CD4-positive, alpha-beta T cell (primary cell): ENCODE data around the gene ZNF521. TPM values are rescaled to one million over a fixed set of nuclear protein-coding genes. Genes with fewer than 3 reads are reported as not detected.

ENCODE experiments used
- ATAC-seq: fragments of 200-7000 bp; cut with Tn5 transposase; one replicate; pipeline ENCODE4 v1.10.0; 2022; ENCODE audit warnings: mild to moderate bottlenecking; ENCODE audit not compliant: poor library complexity
- CTCF ChIA-PET: fragments of 350-600 bp; sonication (Branson Sonifier 250); formaldehyde crosslinking; loops from one replicate; lab custom pipeline; 2021; ENCODE audit warnings: antibody characterized with exemption, inconsistent platforms; lab: Charles Lee
- POLR2A ChIA-PET: fragments of 350-600 bp; sonication (Branson Sonifier 250); formaldehyde crosslinking; loops from one replicate; lab custom pipeline; 2021; ENCODE audit warnings: antibody characterized with exemption, inconsistent platforms; lab: Charles Lee
- DNase-seq, 14 experiments: peaks; one replicate each; pipeline ENCODE4 v3.0.0-alpha.2; 2013 to 2020; ENCODE audit warnings: mixed read lengths in 2 of 14
- H3K27ac ChIP-seq, 2 donors: one replicate each; pipeline versions ENCODE4 v1.5.1 to v1.7.0; 2013; ENCODE audit warnings: low read length in 2 of 2, low read depth in 1 of 2, mild to moderate bottlenecking in 1 of 2
- H3K27me3 ChIP-seq, 2 experiments: 1 replicate in 1 of 2; 2 replicates in 1 of 2; pipeline versions ENCODE4 v1.6.1 to v1.7.0; 2013; ENCODE audit warnings: low read length in 2 of 2, control low read depth in 1 of 2, mild to moderate bottlenecking in 1 of 2, moderate library complexity in 1 of 2; ENCODE audit not compliant: insufficient read depth in 2 of 2, control insufficient read depth in 1 of 2
- H3K36me3 ChIP-seq: one replicate; pipeline ENCODE4 v1.6.1; 2013; ENCODE audit warnings: low read length, control low read depth; ENCODE audit not compliant: insufficient read depth
- H3K4me1 ChIP-seq: one replicate; pipeline ENCODE4 v1.6.1; 2013; ENCODE audit warnings: low read length, control low read depth; ENCODE audit not compliant: insufficient read depth
- H3K4me3 ChIP-seq: one replicate; pipeline ENCODE4 v1.5.1; 2013; ENCODE audit warnings: mild to moderate bottlenecking, low read length, moderate library complexity
- H3K9me3 ChIP-seq, 2 experiments: 1 replicate in 1 of 2; 2 replicates in 1 of 2; pipeline versions ENCODE4 v1.6.1 to v1.7.0; 2013; ENCODE audit warnings: low read length in 2 of 2, mild to moderate bottlenecking in 2 of 2, control low read depth in 1 of 2, moderate library complexity in 1 of 2; ENCODE audit not compliant: control insufficient read depth in 1 of 2, insufficient read depth in 1 of 2
- H3K27ac Mint-ChIP-seq: one replicate; pipeline ENCODE4 v1.8.0; 2020; ENCODE audit warnings: mixed read lengths
- H3K27me3 Mint-ChIP-seq: one replicate; pipeline ENCODE4 v1.8.0; 2021; ENCODE audit warnings: mixed read lengths
- H3K36me3 Mint-ChIP-seq: one replicate; pipeline ENCODE4 v1.8.0; 2021; ENCODE audit warnings: low read depth, mixed read lengths
- H3K4me1 Mint-ChIP-seq: one replicate; pipeline ENCODE4 v1.8.0; 2021; ENCODE audit warnings: low read depth, mixed read lengths
- H3K4me3 Mint-ChIP-seq: one replicate; pipeline ENCODE4 v1.8.0; 2020; ENCODE audit warnings: mild to moderate bottlenecking, mixed read lengths
- H3K9me3 Mint-ChIP-seq: one replicate; pipeline ENCODE4 v1.8.0; 2020; ENCODE audit warnings: mixed read lengths
- CTCF ChIP-seq: fragments of 200-600 bp; IDR thresholded peaks from one replicate; pipeline ENCODE4 v1.8.0; 2022; ENCODE audit warnings: antibody characterized with exemption, mild to moderate bottlenecking
- intact Hi-C, 2 experiments: fragments of 100-400 bp; cut with DNase I in 1 of 2; cut with micrococcal nuclease in 1 of 2; formaldehyde crosslinking; loops; one replicate each; pipeline versions ENCODE4 v1.15.1 to v1.9.0; 2023 to 2025; cut with DNase I, micrococcal nuclease
- total RNA-seq, 174 experiments: library from RNA in 2 of 174; stranded (reverse) in 2 of 174; gene quantifications; one replicate each; pipeline ENCODE4 v1.2.3 and lab custom pipeline; 2021 to 2026

The ZNF521 gene
- total RNA-seq, 2 experiments from 2014 or later = not detected

GRCh38 chr18:25229081-25229480 lies 122.9 kb downstream of the ZNF521 start:
- no peak overlapping the region for H3K4me3 ChIP-seq
- no peaks in the 10 kb centered on the region for H3K27me3 ChIP-seq
- H3K4me3 Mint-ChIP-seq = no peak overlapping the region
- H3K4me1 ChIP-seq = no peaks in the 10 kb centered on the region
- intact Hi-C loops = no loop called here
- CTCF ChIA-PET = no interaction called here
- no peak overlapping the region for H3K27ac Mint-ChIP-seq
- no peaks in the 10 kb centered on the region for H3K4me1 Mint-ChIP-seq
- H3K27ac ChIP-seq = no peak overlapping the region
- no peak for TF ChIP-seq CTCF
- DNase-seq = no peak
- H3K36me3 Mint-ChIP-seq = no peaks in the 10 kb centered on the region
- H3K27me3 Mint-ChIP-seq = no peaks in the 10 kb centered on the region
- ATAC-seq = no peak
- H3K36me3 ChIP-seq = no peaks in the 10 kb centered on the region
- H3K9me3 Mint-ChIP-seq = no peaks in the 10 kb centered on the region
- POLR2A ChIA-PET = interaction anchor here (0.9 kb wide), 1 partner anchor 11 kb away, joined by 3 read pairs; no protein-coding TSS in a partner anchor
- peaks cover 0 to 9% of the 10 kb centered on the region in 2 experiments for H3K9me3 ChIP-seq

- ATAC-seq = no peak
- Histone ChIP-seq H3K27ac (no peak overlapping the region), H3K9me3 (peaks cover 0 to 9% of the 10 kb centered on the region in 2 experiments), H3K4me3 (no peak overlapping the region), H3K4me1 (no peaks in the 10 kb centered on the region), H3K36me3 (no peaks in the 10 kb centered on the region), H3K27me3 (no peaks in the 10 kb centered on the region)
- no peaks in the 10 kb centered on the region for H3K27me3 Mint-ChIP-seq
- H3K4me1 Mint-ChIP-seq = no peaks in the 10 kb centered on the region
- intact Hi-C loops = no loop called here
- no peaks in the 10 kb centered on the region for H3K36me3 Mint-ChIP-seq
- no peak overlapping the region for H3K27ac Mint-ChIP-seq
- no peaks in the 10 kb centered on the region for H3K9me3 Mint-ChIP-seq
- POLR2A ChIA-PET = interaction anchor here (0.9 kb wide), 1 partner anchor 11 kb away, joined by 3 read pairs; no protein-coding TSS in a partner anchor
- TF ChIP-seq CTCF = no peak
- DNase-seq = no peak
- CTCF ChIA-PET = no interaction called here
- H3K4me3 Mint-ChIP-seq = no peak overlapping the region
Measured at GRCh38 chr18:25228410-25228809, 123.6 kb downstream of the ZNF521 start.

- TF ChIP-seq CTCF = no peak
Measured at GRCh38 chr18:25225151-25225550, 126.8 kb downstream of the ZNF521 start.

More at GRCh38 chr18:25225151-25225550, 126.8 kb downstream of the ZNF521 start:
- intact Hi-C loops = no loop called here
- H3K27me3 Mint-ChIP-seq = no peaks in the 10 kb centered on the region
- ChIA-PET CTCF (no interaction called here), POLR2A (no interaction called here)
- H3K36me3 Mint-ChIP-seq = no peaks in the 10 kb centered on the region
- H3K36me3 ChIP-seq = no peaks in the 10 kb centered on the region
- no peak overlapping the region for H3K4me3 ChIP-seq
- H3K4me3 Mint-ChIP-seq = no peak overlapping the region
- H3K4me1 ChIP-seq = no peaks in the 10 kb centered on the region
- DNase-seq (peak in 2 of 14 experiments; percentile 12 to 18), ATAC-seq (no peak)
- no peak overlapping the region for H3K27ac Mint-ChIP-seq
- H3K27me3 ChIP-seq = no peaks in the 10 kb centered on the region
- no peaks in the 10 kb centered on the region for H3K4me1 Mint-ChIP-seq
- no peak overlapping the region for H3K27ac ChIP-seq
- H3K9me3 ChIP-seq = peaks cover 0 to 9% of the 10 kb centered on the region in 2 experiments
- H3K9me3 Mint-ChIP-seq = no peaks in the 10 kb centered on the region
